ENCODE measurements around the gene AP3S2. TPM values are rescaled to one million over a fixed set of nuclear protein-coding genes. Genes with fewer than 3 reads are reported as not detected.

Gene AP3S2
- total and polyA plus RNA-seq, 2 of the 13 experiments (the other 11 are each of a cell fraction or from before 2014, with no cell fraction given) = 17.6 to 44.4 TPM

- peak; percentile 54; the same call in 1 of the 2 replicates for TF ChIP-seq GZF1 (CRISPR knock-in tag; IDR thresholded peaks at IDR 0.05)
- peak; percentile 100 for TF ChIP-seq GABPB1 (CRISPR knock-in tag; IDR thresholded peaks at IDR 0.05)
- TF ChIP-seq FLYWCH1 (CRISPR knock-in tag; IDR thresholded peaks at IDR 0.05) = no peak
- TF ChIP-seq DRAP1 (CRISPR knock-in tag; IDR thresholded peaks at IDR 0.05) = peak; percentile 84
- TF ChIP-seq ZBTB1 (CRISPR knock-in tag; IDR thresholded peaks at IDR 0.05; ENCODE audit: borderline replicate concordance) = peak; percentile 71; the same call in 1 of the 2 replicates
- no peak for TF ChIP-seq SNRNP70 (IDR thresholded peaks at IDR 0.05; ENCODE audit: low read depth, low read length)
- no peak for TF ChIP-seq SETDB1 (CRISPR knock-in tag; IDR thresholded peaks at IDR 0.05; ENCODE audit: borderline replicate concordance)
- peak; percentile 58; the same call in 1 of the 2 replicates for TF ChIP-seq ZBTB7A (CRISPR knock-in tag; IDR thresholded peaks at IDR 0.05)
- peak in 1 of 2 experiments; percentile 59; a peak in 1 of 4 replicates for TF ChIP-seq REST (IDR thresholded peaks at IDR 0.05; ENCODE audit: borderline replicate concordance in 1 of 2, low read depth in 1 of 2, low read length in 2 of 2)
- TF ChIP-seq ZUFSP (CRISPR knock-in tag; IDR thresholded peaks at IDR 0.05; ENCODE audit: borderline replicate concordance) = no peak
- TF ChIP-seq CREBL2 (CRISPR knock-in tag; IDR thresholded peaks at IDR 0.05; ENCODE audit: borderline replicate concordance) = no peak; the same call in 1 of the 2 replicates
- TF ChIP-seq HIVEP1 (CRISPR knock-in tag; IDR thresholded peaks at IDR 0.05) = no peak; the same call in 1 of the 2 replicates
- no peak for TF ChIP-seq MBD4 (IDR thresholded peaks at IDR 0.05; ENCODE audit: borderline replicate concordance, low read length)
- peak; percentile 78 for TF ChIP-seq FOXK2 (IDR thresholded peaks at IDR 0.05)
- peak; percentile 73; the same call in 1 of the 2 replicates for TF ChIP-seq ZNF782 (CRISPR knock-in tag; IDR thresholded peaks at IDR 0.05; ENCODE audit: borderline replicate concordance)
- peak; percentile 93 for TF ChIP-seq ZHX1 (CRISPR knock-in tag; IDR thresholded peaks at IDR 0.05; ENCODE audit: low read depth)
- no peak for TF ChIP-seq IKZF1 (IDR thresholded peaks at IDR 0.05)
Measured at GRCh38 chr15:89893696-89894447, at the start of gene AP3S2 (continued).

Data from HepG2 (cell line).